ENCODE data around the gene TMEM106B. TPM values are rescaled to one million over a fixed set of nuclear protein-coding genes. Genes with fewer than 3 reads are reported as not detected.

The TMEM106B gene
- total RNA-seq, 1 experiment from 2014 or later: 33.7 TPM

- TF ChIP-seq CTCF (IDR thresholded peaks at IDR 0.05; ENCODE audit: unreplicated experiment): no peak
- Mint-ChIP-seq H3K4me3 (ENCODE audit: unreplicated experiment) (no peak overlapping the region), H3K36me3 (ENCODE audit: insufficient read depth, unreplicated experiment) (no peaks in the 10 kb centered on the region), H3K9me3 (ENCODE audit: unreplicated experiment) (no peaks in the 10 kb centered on the region), H3K27me3 (ENCODE audit: insufficient read depth, unreplicated experiment) (no peaks in the 10 kb centered on the region), H3K4me1 (ENCODE audit: insufficient read depth, unreplicated experiment) (no peaks in the 10 kb centered on the region), H3K27ac (ENCODE audit: low read depth, unreplicated experiment) (no peak overlapping the region)
- intact Hi-C loops (cut with micrococcal nuclease): no loop called here
- no peak for DNase-seq (ENCODE audit: unreplicated experiment)
- no TSS peak for BruUV-seq (replicated peaks)
- ChIA-PET CTCF (no interaction called here), POLR2A (no interaction called here)
These were observed 56.4 kb downstream of the TMEM106B start for GRCh38 chr7:12267542-12267941.

GRCh38 chr7:12269100-12269895 lies 58.2 kb downstream of the TMEM106B start:
- Mint-ChIP-seq H3K4me1 (ENCODE audit: insufficient read depth, unreplicated experiment) (no peaks in the 10 kb centered on the region), H3K9me3 (ENCODE audit: unreplicated experiment) (no peaks in the 10 kb centered on the region), H3K27me3 (ENCODE audit: insufficient read depth, unreplicated experiment) (no peaks in the 10 kb centered on the region), H3K4me3 (ENCODE audit: unreplicated experiment) (no peak overlapping the region), H3K36me3 (ENCODE audit: insufficient read depth, unreplicated experiment) (no peaks in the 10 kb centered on the region), H3K27ac (ENCODE audit: low read depth, unreplicated experiment) (no peak overlapping the region)
- intact Hi-C loops (cut with micrococcal nuclease): no loop called here
- no TSS peak for BruUV-seq (replicated peaks)
- no peak for DNase-seq (ENCODE audit: unreplicated experiment)
- no peak for TF ChIP-seq CTCF (IDR thresholded peaks at IDR 0.05; ENCODE audit: unreplicated experiment)
- ChIA-PET POLR2A (no interaction called here), CTCF (interaction anchor here (1.2 kb wide), 2 partner anchors 201 to 436 kb away, joined by 3 read pairs; no protein-coding TSS in a partner anchor)

- CTCF ChIA-PET: no interaction called here
These were observed 69.9 kb downstream of the TMEM106B start for GRCh38 chr7:12281038-12281437.

GRCh38 chr7:12287901-12288300 lies 76.8 kb downstream of the TMEM106B start:
- POLR2A ChIA-PET: no interaction called here
- no peaks in the 10 kb centered on the region for H3K9me3 Mint-ChIP-seq (ENCODE audit: unreplicated experiment)
- H3K4me1 Mint-ChIP-seq (ENCODE audit: insufficient read depth, unreplicated experiment): no peaks in the 10 kb centered on the region
- H3K27me3 Mint-ChIP-seq (ENCODE audit: insufficient read depth, unreplicated experiment): no peaks in the 10 kb centered on the region
- intact Hi-C loops (cut with micrococcal nuclease): no loop called here
- no peak overlapping the region for H3K27ac Mint-ChIP-seq (ENCODE audit: low read depth, unreplicated experiment)
- H3K4me3 Mint-ChIP-seq (ENCODE audit: unreplicated experiment): no peak overlapping the region
- no peak for DNase-seq (ENCODE audit: unreplicated experiment)
- BruUV-seq (replicated peaks): no TSS peak
- CTCF ChIA-PET: interaction anchor here (0.6 to 1.3 kb wide), 2 partner anchors 11 to 482 kb away, joined by 3 read pairs; no protein-coding TSS in a partner anchor
- H3K36me3 Mint-ChIP-seq (ENCODE audit: insufficient read depth, unreplicated experiment): no peaks in the 10 kb centered on the region
- TF ChIP-seq CTCF (IDR thresholded peaks at IDR 0.05; ENCODE audit: unreplicated experiment): no peak

More at GRCh38 chr7:12281038-12281437, 69.9 kb downstream of the TMEM106B start:
- Mint-ChIP-seq H3K27ac (ENCODE audit: low read depth, unreplicated experiment) (no peak overlapping the region), H3K4me1 (ENCODE audit: insufficient read depth, unreplicated experiment) (no peaks in the 10 kb centered on the region), H3K9me3 (ENCODE audit: unreplicated experiment) (no peaks in the 10 kb centered on the region), H3K36me3 (ENCODE audit: insufficient read depth, unreplicated experiment) (no peaks in the 10 kb centered on the region), H3K4me3 (ENCODE audit: unreplicated experiment) (no peak overlapping the region), H3K27me3 (ENCODE audit: insufficient read depth, unreplicated experiment) (no peaks in the 10 kb centered on the region)
- TF ChIP-seq CTCF (IDR thresholded peaks at IDR 0.05; ENCODE audit: unreplicated experiment): no peak
- DNase-seq (ENCODE audit: unreplicated experiment): peak; percentile 22
- no TSS peak for BruUV-seq (replicated peaks)
- intact Hi-C loops (cut with micrococcal nuclease): no loop called here
- POLR2A ChIA-PET: no interaction called here
